Liver (tissue), 9 donors: ENCODE results near the gene CUL5. TPM values are rescaled to one million over a fixed set of nuclear protein-coding genes. Genes with fewer than 3 reads are reported as not detected.

Experiments
- DNase-seq: peaks from one replicate; pipeline ENCODE4 v3.0.0-alpha.2; 2017; ENCODE audit warnings: low spot score
- H3K27ac ChIP-seq, 2 donors: one replicate each; pipeline ENCODE4 v1.7.0; 2013; ENCODE audit warnings: inconsistent platforms in 2 of 2, low read length in 2 of 2, control low read depth in 1 of 2, low read depth in 1 of 2, mild to moderate bottlenecking in 1 of 2
- H3K27me3 ChIP-seq, 4 donors: one replicate each; pipeline versions ENCODE4 v1.6.1 to v1.7.0; 2013; ENCODE audit warnings: low read length in 3 of 4, inconsistent platforms in 1 of 4, mild to moderate bottlenecking in 1 of 4, moderate library complexity in 1 of 4; ENCODE audit not compliant: control insufficient read depth in 4 of 4, insufficient read depth in 4 of 4
- H3K36me3 ChIP-seq, 4 donors: one replicate each; pipeline versions ENCODE4 v1.6.1 to v1.7.0; 2013; ENCODE audit warnings: low read length in 3 of 4, mild to moderate bottlenecking in 3 of 4, low read depth in 1 of 4, moderate library complexity in 1 of 4; ENCODE audit not compliant: control insufficient read depth in 4 of 4, insufficient read depth in 3 of 4
- H3K4me1 ChIP-seq, 4 donors: one replicate each; pipeline versions ENCODE4 v1.6.1 to v1.7.0; 2013; ENCODE audit warnings: low read length in 3 of 4, mild to moderate bottlenecking in 3 of 4, moderate library complexity in 1 of 4; ENCODE audit not compliant: control insufficient read depth in 4 of 4, insufficient read depth in 4 of 4
- H3K4me3 ChIP-seq, 3 donors: one replicate each; pipeline versions ENCODE4 v1.6.1 to v1.7.0; 2013; ENCODE audit warnings: low read length in 3 of 3, control low read depth in 1 of 3, low read depth in 1 of 3, mild to moderate bottlenecking in 1 of 3
- H3K9ac ChIP-seq, 2 donors: one replicate each; pipeline ENCODE4 v1.7.0; 2013; ENCODE audit warnings: low read length in 2 of 2, mild to moderate bottlenecking in 2 of 2, moderate library complexity in 2 of 2, control low read depth in 1 of 2, low read depth in 1 of 2
- H3K9me3 ChIP-seq, 4 donors: one replicate each; pipeline versions ENCODE4 v1.6.1 to v1.7.0; 2013; ENCODE audit warnings: low read length in 3 of 4; ENCODE audit not compliant: control insufficient read depth in 4 of 4
- EGR1 ChIP-seq, 2 donors: IDR thresholded peaks; 2 replicates each; pipeline ENCODE4 v1.6.1; 2016 to 2018; ENCODE audit warnings: antibody characterized with exemption in 2 of 2, low read depth in 2 of 2
- FOXA1 ChIP-seq: IDR thresholded peaks from 2 replicates; pipeline ENCODE4 v1.6.1; 2016; ENCODE audit warnings: antibody characterized with exemption
- FOXA2 ChIP-seq: IDR thresholded peaks from 2 replicates; pipeline ENCODE4 v1.6.1; 2016; ENCODE audit warnings: antibody characterized with exemption
- GABPA ChIP-seq, 2 donors: IDR thresholded peaks in 1 of 2; conservative IDR thresholded peaks in 1 of 2; 2 replicates each; pipeline ENCODE4 v1.6.1; 2016; ENCODE audit warnings: antibody characterized with exemption in 2 of 2, mild to moderate bottlenecking in 1 of 2, moderate library complexity in 1 of 2
- HNF4A ChIP-seq, 2 donors: conservative IDR thresholded peaks; 2 replicates each; pipeline ENCODE4 v1.6.1; 2016; ENCODE audit warnings: antibody characterized with exemption in 2 of 2, mild to moderate bottlenecking in 2 of 2
- HNF4G ChIP-seq: IDR thresholded peaks from 2 replicates; pipeline ENCODE4 v1.6.1; 2016; ENCODE audit warnings: antibody characterized with exemption
- JUND ChIP-seq, 2 donors: IDR thresholded peaks; 2 replicates each; pipeline ENCODE4 v1.6.1; 2016; ENCODE audit warnings: antibody characterized with exemption in 2 of 2
- MAX ChIP-seq: IDR thresholded peaks from 2 replicates; pipeline ENCODE4 v1.6.1; 2016; ENCODE audit warnings: antibody characterized with exemption
- NR2F2 ChIP-seq: IDR thresholded peaks from 2 replicates; pipeline ENCODE4 v1.6.1; 2016; ENCODE audit warnings: antibody characterized with exemption
- RAD21 ChIP-seq, 2 donors: IDR thresholded peaks; 2 replicates each; pipeline ENCODE4 v1.6.1; 2016; ENCODE audit warnings: antibody characterized with exemption in 2 of 2, mild to moderate bottlenecking in 2 of 2
- REST ChIP-seq: IDR thresholded peaks from 2 replicates; pipeline ENCODE4 v1.6.1; 2016; ENCODE audit warnings: antibody characterized with exemption, mild to moderate bottlenecking
- RXRA ChIP-seq, 2 donors: IDR thresholded peaks; 2 replicates each; pipeline ENCODE4 v1.6.1; 2017 to 2018; ENCODE audit warnings: antibody characterized with exemption in 2 of 2, mild to moderate bottlenecking in 1 of 2
- SP1 ChIP-seq: IDR thresholded peaks from 2 replicates; pipeline ENCODE4 v1.6.1; 2018; ENCODE audit warnings: antibody characterized with exemption, mild to moderate bottlenecking
- TAF1 ChIP-seq: conservative IDR thresholded peaks from 2 replicates; pipeline ENCODE4 v1.6.1; 2016; ENCODE audit warnings: antibody characterized with exemption, mild to moderate bottlenecking
- YY1 ChIP-seq: IDR thresholded peaks from 2 replicates; pipeline ENCODE4 v1.6.1; 2016; ENCODE audit warnings: antibody characterized with exemption, mild to moderate bottlenecking
- ZBTB33 ChIP-seq: IDR thresholded peaks from 2 replicates; pipeline ENCODE4 v1.6.1; 2016; ENCODE audit warnings: antibody characterized with exemption
- WGBS: extraction: QIAGEN DNeasy Blood & Tissue Kit; methylation state at CpG from one replicate; pipeline ENCODE4 v1.1.7; 2013; 5-methylcytosine and 5-hydroxymethylcytosine counted together
- polyA plus RNA-seq, 2 donors: library from polyadenylated mRNA; stranded (reverse) in 1 of 2; unstranded in 1 of 2; fragments of 200-250 nt in 1 of 2; fragments of >200 nt in 1 of 2; fragmentation: Nextera tagmentation in 1 of 2; extraction: Ambion mirVana in 1 of 2; gene quantifications; one replicate each; pipeline versions ENCODE4 v1.2.1 to v1.2.3, GENCODE V29; 2013 to 2015
- total RNA-seq, 2 donors: library from RNA; depleted of rRNA; stranded (reverse); fragments of >200 nt; gene quantifications; one replicate each; pipeline ENCODE4 v1.2.3, GENCODE V29; 2014
- TF ChIP-seq, protein P1 (sequence below): fragments of 150-350 bp; IDR thresholded peaks from 2 replicates; pipeline ENCODE4 v1.5.1; 2017; ENCODE audit warnings: improper control_type of control experiment, low read depth, low read length; ENCODE audit not compliant: missing input control
- TF ChIP-seq, protein P2 (sequence below): IDR thresholded peaks from 2 replicates; pipeline ENCODE4 v1.6.1; 2016; ENCODE audit warnings: antibody characterized with exemption
- donor health status: healthy.
- donor health status: healthy.
- donor health status: healthy.
- donor health status: healthy.
- donor health status: healthy.

CUL5 gene
- total and polyA plus RNA-seq, 4 donors = 5.6 to 21.1 (median 12.9) TPM

DNA sequence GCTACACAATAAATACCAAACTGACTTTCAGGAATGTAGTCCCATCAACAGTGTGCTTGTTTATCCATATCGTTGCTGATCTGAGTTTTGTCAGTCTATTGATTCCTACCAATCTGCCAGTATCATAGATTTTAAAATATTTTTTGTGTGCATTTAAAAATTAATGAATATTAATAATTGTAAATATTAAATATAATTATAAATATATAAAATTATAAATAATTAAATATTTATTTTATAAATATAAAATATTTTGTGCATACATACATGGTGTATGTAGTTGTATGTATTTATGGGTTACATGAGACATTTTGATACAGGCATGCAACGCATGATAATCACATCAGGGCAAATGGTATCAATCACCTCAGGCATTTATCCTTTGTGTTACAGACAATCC, 53.6 kb downstream of the CUL5 start:
- Histone ChIP-seq H3K4me3 (no peak overlapping the region), H3K9ac (no peak overlapping the region), H3K27ac (no peak overlapping the region), H3K9me3 (no peaks in the 10 kb centered on the region), H3K4me1 (no peaks in the 10 kb centered on the region), H3K36me3 (peaks cover 1 to 30% (median 22%) of the 10 kb centered on the region in 4 donors), H3K27me3 (no peaks in the 10 kb centered on the region)
- no peak for TF ChIP-seq FOXA1
- TF ChIP-seq JUND (IDR thresholded peaks at IDR 0.05) = no peak
- no peak for TF ChIP-seq RAD21 (IDR thresholded peaks at IDR 0.05)
- no peak for TF ChIP-seq NR2F2
- no peak for TF ChIP-seq EGR1 (IDR thresholded peaks at IDR 0.05; ENCODE audit: low read depth in 2 of 2)
- TF ChIP-seq, protein P1, sequence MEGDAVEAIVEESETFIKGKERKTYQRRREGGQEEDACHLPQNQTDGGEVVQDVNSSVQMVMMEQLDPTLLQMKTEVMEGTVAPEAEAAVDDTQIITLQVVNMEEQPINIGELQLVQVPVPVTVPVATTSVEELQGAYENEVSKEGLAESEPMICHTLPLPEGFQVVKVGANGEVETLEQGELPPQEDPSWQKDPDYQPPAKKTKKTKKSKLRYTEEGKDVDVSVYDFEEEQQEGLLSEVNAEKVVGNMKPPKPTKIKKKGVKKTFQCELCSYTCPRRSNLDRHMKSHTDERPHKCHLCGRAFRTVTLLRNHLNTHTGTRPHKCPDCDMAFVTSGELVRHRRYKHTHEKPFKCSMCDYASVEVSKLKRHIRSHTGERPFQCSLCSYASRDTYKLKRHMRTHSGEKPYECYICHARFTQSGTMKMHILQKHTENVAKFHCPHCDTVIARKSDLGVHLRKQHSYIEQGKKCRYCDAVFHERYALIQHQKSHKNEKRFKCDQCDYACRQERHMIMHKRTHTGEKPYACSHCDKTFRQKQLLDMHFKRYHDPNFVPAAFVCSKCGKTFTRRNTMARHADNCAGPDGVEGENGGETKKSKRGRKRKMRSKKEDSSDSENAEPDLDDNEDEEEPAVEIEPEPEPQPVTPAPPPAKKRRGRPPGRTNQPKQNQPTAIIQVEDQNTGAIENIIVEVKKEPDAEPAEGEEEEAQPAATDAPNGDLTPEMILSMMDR = no peak
- no peak for TF ChIP-seq MAX
- TF ChIP-seq HNF4G = no peak
- no peak for TF ChIP-seq REST
- TF ChIP-seq RXRA (IDR thresholded peaks at IDR 0.05) = no peak
- no peak for TF ChIP-seq HNF4A (conservative IDR thresholded peaks at IDR 0.05)
- TF ChIP-seq FOXA2 = no peak
- no peak for TF ChIP-seq ZBTB33
- TF ChIP-seq GABPA (IDR thresholded peaks at IDR 0.05 in 1 of 2, conservative IDR thresholded peaks at IDR 0.05 in 1 of 2) = no peak
- no peak for TF ChIP-seq YY1
- TF ChIP-seq TAF1 = no peak
- TF ChIP-seq, protein P2, sequence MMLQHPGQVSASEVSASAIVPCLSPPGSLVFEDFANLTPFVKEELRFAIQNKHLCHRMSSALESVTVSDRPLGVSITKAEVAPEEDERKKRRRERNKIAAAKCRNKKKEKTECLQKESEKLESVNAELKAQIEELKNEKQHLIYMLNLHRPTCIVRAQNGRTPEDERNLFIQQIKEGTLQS = no peak
- TF ChIP-seq SP1 = no peak
- WGBS = 72% methylated on average over 2 of the region's 2 CpGs
- DNase-seq = no peak

- H3K36me3 ChIP-seq = peaks cover 1 to 27% (median 20%) of the 10 kb centered on the region in 4 donors
- no peak overlapping the region for H3K27ac ChIP-seq
- no peak overlapping the region for H3K4me3 ChIP-seq
- H3K9me3 ChIP-seq = no peaks in the 10 kb centered on the region
- WGBS = 96% methylated on average over 2 of the region's 2 CpGs
- H3K27me3 ChIP-seq = no peaks in the 10 kb centered on the region
- TF ChIP-seq, protein P2 = no peak
- TF ChIP-seq YY1 (no peak), ZBTB33 (no peak), HNF4A (conservative IDR thresholded peaks at IDR 0.05) (no peak), NR2F2 (no peak), RXRA (IDR thresholded peaks at IDR 0.05) (no peak)
- DNase-seq = no peak
- H3K9ac ChIP-seq = no peak overlapping the region
- H3K4me1 ChIP-seq = no peaks in the 10 kb centered on the region
Measured at GRCh38 chr11:108063410-108063809, 54.7 kb downstream of the CUL5 start.
